Activated CD4-positive, alpha-beta T cell treated with anti-CD3 and anti-CD28 coated beads, Interleukin-2, amount 50 U/mL, for 24 hours (primary cell): ENCODE data around the gene RAB11FIP4.

Source experiments
- DNase-seq, 2 donors: peaks; one replicate each; pipeline ENCODE4 v3.0.0-alpha.2; 2020; ENCODE audit warnings: low read depth in 1 of 2, low spot score in 1 of 2

Gene RAB11FIP4

GRCh38 chr17:31582151-31582907 is 190.9 kb downstream of the RAB11FIP4 start:
- DNase-seq: no peak

- no peak for DNase-seq
Observed at GRCh38 chr17:31583772-31584356, 192.4 kb downstream of the RAB11FIP4 start.

GRCh38 chr17:31584438-31585279 is 193.2 kb downstream of the RAB11FIP4 start:
- DNase-seq: no peak

- no peak for DNase-seq
Observed at GRCh38 chr17:31585280-31585630, 193.8 kb downstream of the RAB11FIP4 start.

GRCh38 chr17:31586946-31587345 is 195.5 kb downstream of the RAB11FIP4 start:
- DNase-seq: no peak

GRCh38 chr17:31587462-31587861 is 196.0 kb downstream of the RAB11FIP4 start:
- DNase-seq: no peak
